ENCODE measurements around the gene LRPAP1. TPM values are rescaled to one million over a fixed set of nuclear protein-coding genes. Genes with fewer than 3 reads are reported as not detected.
A peak's percentile ranks its signal among the peaks of the same experiment; 100 is the strongest.

The LRPAP1 gene
- total and polyA plus RNA-seq, 2 donors (not counting 3 experiments of a cell fraction or from before 2014, with no cell fraction given): 90.1 to 170 TPM

DNA sequence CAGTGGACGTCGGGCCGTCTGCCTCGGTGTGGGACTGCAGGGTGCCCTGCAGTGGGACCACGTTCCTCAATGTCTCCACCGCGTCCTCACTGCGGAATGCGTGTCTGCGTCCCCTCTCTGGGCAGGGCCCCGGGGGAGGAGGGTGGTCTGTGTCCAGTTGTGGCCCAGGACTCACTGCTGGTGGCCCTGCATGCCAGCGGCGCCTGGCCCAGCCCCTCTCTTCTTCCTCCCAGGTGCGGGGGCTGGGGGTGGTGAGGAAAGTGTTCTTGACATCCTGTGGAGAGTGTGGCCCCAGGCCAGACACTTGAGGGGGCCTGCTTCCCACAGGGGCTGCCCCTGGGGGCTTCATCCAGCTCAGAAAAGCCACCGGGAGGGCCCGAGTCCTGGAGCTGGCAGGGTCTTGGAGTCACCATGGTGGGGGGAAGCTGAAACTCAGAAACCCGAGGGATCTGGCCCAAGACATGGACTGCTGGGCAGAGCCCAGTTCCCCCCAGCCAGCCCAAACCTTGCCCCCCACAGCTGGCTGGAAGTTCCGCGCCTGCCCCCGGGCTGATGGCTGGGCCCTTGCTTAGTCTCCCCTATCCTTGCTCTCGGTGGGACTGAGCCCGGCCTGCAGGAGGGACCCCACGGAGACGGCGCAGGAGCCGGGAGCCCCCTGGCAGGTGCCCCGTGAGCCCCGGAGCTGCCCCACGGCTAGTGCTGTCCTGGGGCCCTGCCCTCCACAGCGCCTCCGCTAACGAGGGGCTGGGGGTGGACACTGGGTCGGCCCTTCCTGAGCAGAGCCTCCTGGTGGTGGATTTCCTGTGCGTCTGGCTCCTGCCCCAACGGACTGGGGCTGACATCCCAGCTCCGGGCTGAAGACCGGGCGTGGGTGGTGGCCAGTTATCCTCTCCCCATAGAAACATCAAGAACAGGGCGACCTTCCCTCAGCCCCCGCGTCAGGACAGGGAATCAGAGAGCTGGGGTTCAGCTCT, 66.2 kb downstream of the LRPAP1 start:
- Histone ChIP-seq H3K4me2 (ENCODE audit: insufficient read depth, low read length) (no peak overlapping the region), H3K9ac (replicated peaks; ENCODE audit: extremely low read depth, insufficient read depth, low read length) (no peak overlapping the region), H4K20me1 (replicated peaks; ENCODE audit: control insufficient read depth, extremely low read depth, insufficient read depth, low read length) (no peaks in the 10 kb centered on the region), H2AFZ (ENCODE audit: low read depth, low read length) (no peak overlapping the region), H3K79me2 (ENCODE audit: control insufficient read depth, insufficient read depth, low read length) (no peaks in the 10 kb centered on the region), H3K9me1 (replicated peaks; ENCODE audit: control insufficient read depth, extremely low read depth, insufficient read depth, low read length) (no peaks in the 10 kb centered on the region), H3K9me3 (replicated peaks; ENCODE audit: control insufficient read depth, insufficient read depth, low read length) (no peaks in the 10 kb centered on the region), H3K27me3 (ENCODE audit: control insufficient read depth in 2 of 2, insufficient read depth in 2 of 2, low read length in 2 of 2) (peaks cover 7 to 9% of the 10 kb centered on the region in 2 experiments), H3K4me3 (replicated peaks in 1 of 3; ENCODE audit: insufficient read depth in 1 of 3, low read depth in 1 of 3, low read length in 3 of 3) (no peak overlapping the region), H3K36me3 (ENCODE audit: control insufficient read depth in 2 of 2, extremely low read depth in 1 of 2, insufficient read depth in 2 of 2, low read length in 2 of 2) (no peaks in the 10 kb centered on the region), H3K4me1 (ENCODE audit: control insufficient read depth, extremely low read depth, insufficient read depth, low read length) (no peaks in the 10 kb centered on the region), H3K27ac (ENCODE audit: insufficient read depth, low read depth, low read length) (no peak overlapping the region)
- DNase-seq (ENCODE audit: low read depth, low spot score): no peak
- ChIA-PET CTCF (interaction anchor here (1.1 kb wide), 1 partner anchor 15 kb away, joined by 3 read pairs; no protein-coding TSS in a partner anchor), POLR2A (no interaction called here)
- intact Hi-C loops (cut with micrococcal nuclease): no loop called here
- FAIRE-seq: no peak
- no peak for TF ChIP-seq EZH2 (IDR thresholded peaks at IDR 0.05; ENCODE audit: borderline replicate concordance, low read depth, low read length, severe bottlenecking)
- TF ChIP-seq, protein P1, sequence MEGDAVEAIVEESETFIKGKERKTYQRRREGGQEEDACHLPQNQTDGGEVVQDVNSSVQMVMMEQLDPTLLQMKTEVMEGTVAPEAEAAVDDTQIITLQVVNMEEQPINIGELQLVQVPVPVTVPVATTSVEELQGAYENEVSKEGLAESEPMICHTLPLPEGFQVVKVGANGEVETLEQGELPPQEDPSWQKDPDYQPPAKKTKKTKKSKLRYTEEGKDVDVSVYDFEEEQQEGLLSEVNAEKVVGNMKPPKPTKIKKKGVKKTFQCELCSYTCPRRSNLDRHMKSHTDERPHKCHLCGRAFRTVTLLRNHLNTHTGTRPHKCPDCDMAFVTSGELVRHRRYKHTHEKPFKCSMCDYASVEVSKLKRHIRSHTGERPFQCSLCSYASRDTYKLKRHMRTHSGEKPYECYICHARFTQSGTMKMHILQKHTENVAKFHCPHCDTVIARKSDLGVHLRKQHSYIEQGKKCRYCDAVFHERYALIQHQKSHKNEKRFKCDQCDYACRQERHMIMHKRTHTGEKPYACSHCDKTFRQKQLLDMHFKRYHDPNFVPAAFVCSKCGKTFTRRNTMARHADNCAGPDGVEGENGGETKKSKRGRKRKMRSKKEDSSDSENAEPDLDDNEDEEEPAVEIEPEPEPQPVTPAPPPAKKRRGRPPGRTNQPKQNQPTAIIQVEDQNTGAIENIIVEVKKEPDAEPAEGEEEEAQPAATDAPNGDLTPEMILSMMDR (IDR thresholded peaks at IDR 0.05; ENCODE audit: extremely low read depth in 1 of 2, insufficient read depth in 1 of 2, low read depth in 1 of 2, low read length in 2 of 2): peak; percentile 9 to 21
- no TSS peak for BruUV-seq (replicated peaks)
- dilution Hi-C loops (cut with MboI; ENCODE audit: extremely low pct_ligation_motif_present, low sequenced_read_pairs): no loop called here
